Stimulated activated effector memory CD8-positive, alpha-beta T cell treated with anti-CD3 and anti-CD28 coated beads, Interleukin-12 subunit alpha, Interleukin-12 subunit beta, amount 100 ng/mL, for 72 hours (primary cell): Measurements from ENCODE around the gene PSMD9.
"Not testable (repeated sequence)": the region's sequence is repeated elsewhere in the genome, so short reads cannot be mapped to it uniquely, and the experiment has no call there.

Experiments used
- ATAC-seq: fragments of 150-1000 bp; cut with Tn5 transposase; 2 replicates; pipeline ENCODE4 v1.10.0; 2021
- DNase-seq, 2 donors: peaks; one replicate each; pipeline ENCODE4 v3.0.0; 2021 to 2022; ENCODE audit warnings: low spot score in 2 of 2
- H3K27ac Mint-ChIP-seq: one replicate; pipeline ENCODE4 v1.8.0; 2022; ENCODE audit warnings: mild to moderate bottlenecking, mixed read lengths
- H3K36me3 Mint-ChIP-seq: one replicate; pipeline ENCODE4 v1.8.0; 2022; ENCODE audit warnings: mild to moderate bottlenecking, mixed read lengths
- H3K4me1 Mint-ChIP-seq: one replicate; pipeline ENCODE4 v1.8.0; 2022; ENCODE audit warnings: mixed read lengths
- H3K4me3 Mint-ChIP-seq: one replicate; pipeline ENCODE4 v1.8.0; 2022; ENCODE audit warnings: mild to moderate bottlenecking, mixed read lengths
- H3K9me3 Mint-ChIP-seq: one replicate; pipeline ENCODE4 v1.8.0; 2022; ENCODE audit warnings: mixed read lengths

Gene PSMD9

DNA sequence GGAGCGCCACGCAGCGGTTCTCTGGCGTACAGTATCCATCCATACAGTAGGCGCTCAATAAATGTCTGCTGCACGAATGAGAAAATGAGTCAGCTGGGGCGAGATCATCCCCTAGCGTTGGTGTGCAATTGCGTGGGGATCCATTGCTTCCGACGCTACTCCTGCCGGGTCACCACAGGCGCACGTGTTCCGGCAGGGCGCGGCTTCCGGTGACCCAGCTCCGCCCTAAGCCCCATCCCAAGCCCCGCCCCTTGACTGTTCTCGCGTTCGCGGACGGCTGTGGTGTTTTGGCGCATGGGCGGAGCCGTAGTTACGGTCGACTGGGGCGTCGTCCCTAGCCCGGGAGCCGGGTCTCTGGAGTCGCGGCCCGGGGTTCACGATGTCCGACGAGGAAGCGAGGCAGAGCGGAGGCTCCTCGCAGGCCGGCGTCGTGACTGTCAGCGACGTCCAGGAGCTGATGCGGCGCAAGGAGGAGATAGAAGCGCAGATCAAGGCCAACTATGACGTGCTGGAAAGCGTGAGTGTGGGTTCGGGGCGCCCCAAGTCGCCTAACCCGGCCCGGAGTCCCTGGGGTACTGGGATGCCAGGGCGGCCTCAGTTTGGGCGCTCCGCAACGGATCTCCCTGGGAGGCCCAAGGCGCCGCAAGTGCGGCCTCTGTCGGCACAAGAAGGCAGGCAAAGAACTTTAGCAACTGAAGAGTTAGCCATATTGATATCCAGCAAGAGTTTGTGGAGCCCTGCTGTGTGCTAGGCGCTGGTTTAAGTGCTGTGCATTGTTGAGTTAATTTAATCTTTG lies at the start of gene PSMD9:
Gene PSMD9, plus strand, starts transcription at position 313 of the 796 bp plus-strand sequence. Its CDS starts 67 bp downstream, at position 380.
- no peaks in the 10 kb centered on the region for H3K9me3 Mint-ChIP-seq
- H3K36me3 Mint-ChIP-seq = peaks cover 37% of the 10 kb centered on the region
- peak within 1 kb of the TSS; percentile 98 for H3K27ac Mint-ChIP-seq
- H3K4me3 Mint-ChIP-seq = peak within 1 kb of the TSS; percentile 99
- DNase-seq = peak; percentile 98 to 100
- ATAC-seq = peak; percentile 95
- peaks cover 18% of the 10 kb centered on the region for H3K4me1 Mint-ChIP-seq

- Mint-ChIP-seq H3K27ac (peak overlapping the region; percentile 93), H3K9me3 (no peaks in the 10 kb centered on the region)
- ATAC-seq = peak; percentile 95
Measured at GRCh38 chr12:121839106-121839992, 49.2 kb upstream of the PSMD9 start.

GRCh38 chr12:121839993-121840761 lies 48.4 kb upstream of the PSMD9 start:
- H3K27ac Mint-ChIP-seq = peak overlapping the region; percentile 93
- peaks cover 16% of the 10 kb centered on the region for H3K4me1 Mint-ChIP-seq
- peak overlapping the region; percentile 97 for H3K4me3 Mint-ChIP-seq
- no peak for DNase-seq
- no peak for ATAC-seq
- H3K9me3 Mint-ChIP-seq = no peaks in the 10 kb centered on the region
- no peaks in the 10 kb centered on the region for H3K36me3 Mint-ChIP-seq

More at GRCh38 chr12:121839106-121839992, 49.2 kb upstream of the PSMD9 start:
- H3K4me3 Mint-ChIP-seq = peak overlapping the region; percentile 97
- H3K4me1 Mint-ChIP-seq = peaks cover 16% of the 10 kb centered on the region
- H3K36me3 Mint-ChIP-seq = no peaks in the 10 kb centered on the region
- DNase-seq = peak; percentile 100

DNA sequence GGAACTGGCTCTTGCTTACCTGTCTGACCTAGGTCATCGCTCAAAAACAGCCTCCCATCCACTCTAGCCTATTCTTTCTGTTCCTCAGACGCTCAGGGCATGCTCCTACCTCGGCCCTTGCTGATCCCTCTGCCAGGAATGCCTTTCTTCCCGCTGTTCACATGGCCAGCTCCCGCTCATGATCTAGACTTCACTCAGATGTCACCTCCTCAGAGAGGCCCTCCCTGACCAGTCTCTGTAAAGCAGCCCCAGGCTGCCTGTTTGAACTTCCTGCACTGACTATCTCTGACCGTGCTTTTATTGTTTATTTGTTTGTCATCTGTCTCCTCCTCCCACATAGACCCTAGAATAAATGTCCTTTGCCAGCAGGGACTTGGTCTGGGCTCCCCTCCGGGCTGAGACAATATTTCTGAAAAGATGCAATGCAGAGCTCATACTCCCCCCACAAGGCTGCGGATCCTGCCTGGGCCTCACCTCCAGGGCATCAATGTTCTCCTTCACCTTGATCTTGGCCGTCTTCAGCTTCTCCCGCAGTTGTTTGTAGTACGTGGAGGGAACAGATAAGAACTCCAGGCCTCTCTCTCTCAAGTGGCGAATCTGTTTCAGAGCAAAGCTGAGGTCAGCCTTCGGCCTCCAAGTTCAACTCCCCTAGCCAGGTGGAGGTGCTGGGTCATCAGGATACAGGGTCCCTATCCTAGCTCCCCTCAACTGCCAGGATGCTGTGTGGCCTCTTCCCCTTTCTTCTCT lies 45.2 kb upstream of the PSMD9 start:
- Mint-ChIP-seq H3K36me3 (no peaks in the 10 kb centered on the region), H3K4me3 (no peak overlapping the region), H3K27ac (no peak overlapping the region), H3K4me1 (peaks cover 16% of the 10 kb centered on the region), H3K9me3 (no peaks in the 10 kb centered on the region)
- ATAC-seq = no peak
- DNase-seq = no peak

- no peak for ATAC-seq
- DNase-seq = no peak
- H3K4me1 Mint-ChIP-seq = no peaks in the 10 kb centered on the region
- no peaks in the 10 kb centered on the region for H3K36me3 Mint-ChIP-seq
- H3K9me3 Mint-ChIP-seq = no peaks in the 10 kb centered on the region
- H3K4me3 Mint-ChIP-seq = no peak overlapping the region
- H3K27ac Mint-ChIP-seq = no peak overlapping the region
Measured at GRCh38 chr12:121845701-121846100, 42.9 kb upstream of the PSMD9 start.

- ATAC-seq (no peak), DNase-seq (no peak)
- H3K9me3 Mint-ChIP-seq = no peaks in the 10 kb centered on the region
- no peaks in the 10 kb centered on the region for H3K36me3 Mint-ChIP-seq
- no peaks in the 10 kb centered on the region for H3K4me1 Mint-ChIP-seq
- H3K4me3 Mint-ChIP-seq = no peak overlapping the region
- H3K27ac Mint-ChIP-seq = no peak overlapping the region
Measured at GRCh38 chr12:121849211-121849610, 39.4 kb upstream of the PSMD9 start.

DNA sequence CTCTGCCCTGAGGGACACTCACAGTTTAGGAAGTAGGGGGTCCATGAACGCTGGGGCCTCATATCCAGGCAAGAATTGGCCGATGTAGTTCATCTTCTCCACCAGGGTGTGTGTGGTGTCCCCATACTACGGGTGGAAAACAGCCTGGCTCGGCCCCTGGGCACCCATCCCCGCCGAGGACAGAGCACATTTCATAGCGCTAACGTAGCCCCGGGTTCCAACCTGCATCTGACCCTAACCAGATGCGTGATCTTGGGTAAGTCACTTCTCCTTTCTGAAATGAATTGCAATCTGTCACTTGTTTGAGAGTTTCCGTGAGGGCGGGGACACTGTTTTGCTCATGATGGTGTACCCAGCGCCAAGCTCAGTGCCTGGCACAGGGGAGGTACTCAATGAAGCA lies 38.9 kb upstream of the PSMD9 start:
- DNase-seq (no peak), ATAC-seq (no peak)
- H3K27ac Mint-ChIP-seq = no peak overlapping the region
- H3K36me3 Mint-ChIP-seq = no peaks in the 10 kb centered on the region
- H3K4me1 Mint-ChIP-seq = no peaks in the 10 kb centered on the region
- no peaks in the 10 kb centered on the region for H3K9me3 Mint-ChIP-seq
- no peak overlapping the region for H3K4me3 Mint-ChIP-seq

- ATAC-seq, DNase-seq, H3K4me1 Mint-ChIP-seq, H3K27ac Mint-ChIP-seq, H3K4me3 Mint-ChIP-seq, H3K36me3 Mint-ChIP-seq, H3K9me3 Mint-ChIP-seq: not testable (repeated sequence)
Measured at GRCh38 chr12:121852392-121852791, 36.2 kb upstream of the PSMD9 start.

DNA sequence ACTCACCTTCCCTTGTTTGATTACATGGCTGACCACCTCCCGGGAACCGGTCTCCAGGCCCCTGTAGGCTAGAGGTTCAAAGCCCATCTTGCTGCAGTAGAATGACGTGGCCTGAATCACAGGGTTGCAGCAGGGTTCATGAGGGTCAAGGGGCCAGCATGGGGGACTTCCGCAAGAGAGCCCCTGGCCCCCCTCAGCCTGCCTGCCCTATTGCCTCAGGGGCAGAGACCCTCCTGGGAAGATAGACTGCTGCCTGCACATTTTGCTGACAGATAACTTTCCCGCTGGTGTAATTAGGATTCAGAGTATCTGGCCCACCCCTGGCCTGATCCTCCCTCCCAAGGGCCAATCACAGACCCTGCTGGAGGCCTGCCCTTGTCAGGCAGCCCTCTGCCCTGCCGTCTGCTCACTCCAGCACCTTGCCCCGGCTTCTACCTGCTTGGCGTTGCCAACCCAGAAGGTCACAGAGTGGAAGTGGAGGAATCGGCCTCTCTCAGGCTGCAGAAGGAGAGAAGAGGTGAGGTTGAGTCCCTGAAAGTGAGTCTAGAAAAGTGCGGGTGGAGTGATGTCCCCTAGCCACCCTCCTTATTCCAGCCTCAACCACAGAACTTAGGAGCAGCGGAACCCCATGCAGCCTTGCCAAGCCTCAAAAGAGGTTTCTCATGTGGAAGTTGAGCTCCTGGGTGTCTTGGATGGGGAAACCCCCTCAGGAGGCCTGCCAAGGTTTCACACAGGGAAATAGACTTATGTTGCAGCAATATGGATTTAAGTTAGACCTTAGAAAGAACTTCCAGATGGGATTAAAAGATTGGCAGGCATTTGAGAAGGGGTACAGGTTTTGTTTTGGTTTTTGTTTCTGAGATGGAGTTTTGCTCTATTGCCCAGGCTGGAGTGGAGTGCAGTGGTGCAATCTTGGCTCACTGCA lies 31.0 kb upstream of the PSMD9 start:
- peaks cover 9% of the 10 kb centered on the region for H3K4me1 Mint-ChIP-seq
- peak overlapping the region; percentile 17 for H3K27ac Mint-ChIP-seq
- H3K9me3 Mint-ChIP-seq = no peaks in the 10 kb centered on the region
- no peak for ATAC-seq
- H3K36me3 Mint-ChIP-seq = no peaks in the 10 kb centered on the region
- DNase-seq = no peak
- no peak overlapping the region for H3K4me3 Mint-ChIP-seq

- ATAC-seq (no peak), DNase-seq (no peak)
- Mint-ChIP-seq H3K9me3 (no peaks in the 10 kb centered on the region), H3K4me1 (peaks cover 9% of the 10 kb centered on the region), H3K27ac (no peak overlapping the region), H3K4me3 (no peak overlapping the region), H3K36me3 (no peaks in the 10 kb centered on the region)
Measured at GRCh38 chr12:121858318-121858661, 30.3 kb upstream of the PSMD9 start.

- H3K4me1 Mint-ChIP-seq = peaks cover 9% of the 10 kb centered on the region
- DNase-seq = no peak
Measured at GRCh38 chr12:121858662-121859572, 29.7 kb upstream of the PSMD9 start, which contains the start of gene HPD. HPD (minus strand) TSS chr12:121858859; CDS start chr12:121858823, 36 bp downstream.

DNA sequence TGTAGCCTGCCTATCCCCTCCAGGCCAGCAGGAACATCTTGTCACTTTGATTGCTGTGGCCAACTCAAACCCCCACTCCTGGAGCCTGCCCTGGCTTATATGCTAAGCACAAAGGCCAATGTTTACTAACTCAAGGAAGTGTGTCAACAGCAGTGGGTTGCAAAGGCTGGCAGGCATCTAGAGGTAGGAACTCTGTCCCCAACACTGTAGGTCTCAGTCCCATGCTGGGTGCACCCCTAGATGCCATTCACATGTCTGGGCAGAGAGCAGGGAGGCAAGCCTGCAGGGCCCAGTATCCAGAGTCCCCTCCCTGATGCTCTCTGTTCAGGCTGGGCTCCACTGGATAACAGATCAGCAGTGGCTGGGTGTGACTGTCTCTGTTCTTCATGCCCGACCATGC lies 28.3 kb upstream of the PSMD9 start:
- H3K9me3 Mint-ChIP-seq = no peaks in the 10 kb centered on the region
- no peak overlapping the region for H3K27ac Mint-ChIP-seq
- peaks cover 9% of the 10 kb centered on the region for H3K4me1 Mint-ChIP-seq

More at GRCh38 chr12:121858662-121859572, 29.7 kb upstream of the PSMD9 start, which contains the start of gene HPD:
- H3K27ac Mint-ChIP-seq = no peak within 1 kb of the TSS
- ATAC-seq = no peak
- no peaks in the 10 kb centered on the region for H3K9me3 Mint-ChIP-seq
- H3K4me3 Mint-ChIP-seq = no peak within 1 kb of the TSS
- H3K36me3 Mint-ChIP-seq = no peaks in the 10 kb centered on the region

GRCh38 chr12:121860699-121861098 lies 27.9 kb upstream of the PSMD9 start:
- H3K9me3 Mint-ChIP-seq, H3K4me3 Mint-ChIP-seq, ATAC-seq, H3K27ac Mint-ChIP-seq, DNase-seq, H3K4me1 Mint-ChIP-seq, H3K36me3 Mint-ChIP-seq: not testable (repeated sequence)

More for the DNA sequence above, 28.3 kb upstream of the PSMD9 start:
- DNase-seq = no peak
- no peak overlapping the region for H3K4me3 Mint-ChIP-seq
- ATAC-seq = no peak
- H3K36me3 Mint-ChIP-seq = no peaks in the 10 kb centered on the region
